Inflammatory macrophage treated with lipopolysaccharide for 4 hours (primary cell): ENCODE data around the gene SHISAL1.
"Not testable (repeated sequence)": the region's sequence is repeated elsewhere in the genome, so short reads cannot be mapped to it uniquely, and the experiment has no call there.

ENCODE experiments used
- DNase-seq: peaks from one replicate; pipeline ENCODE4 v3.0.0-alpha.2; 2020

Gene SHISAL1

DNA sequence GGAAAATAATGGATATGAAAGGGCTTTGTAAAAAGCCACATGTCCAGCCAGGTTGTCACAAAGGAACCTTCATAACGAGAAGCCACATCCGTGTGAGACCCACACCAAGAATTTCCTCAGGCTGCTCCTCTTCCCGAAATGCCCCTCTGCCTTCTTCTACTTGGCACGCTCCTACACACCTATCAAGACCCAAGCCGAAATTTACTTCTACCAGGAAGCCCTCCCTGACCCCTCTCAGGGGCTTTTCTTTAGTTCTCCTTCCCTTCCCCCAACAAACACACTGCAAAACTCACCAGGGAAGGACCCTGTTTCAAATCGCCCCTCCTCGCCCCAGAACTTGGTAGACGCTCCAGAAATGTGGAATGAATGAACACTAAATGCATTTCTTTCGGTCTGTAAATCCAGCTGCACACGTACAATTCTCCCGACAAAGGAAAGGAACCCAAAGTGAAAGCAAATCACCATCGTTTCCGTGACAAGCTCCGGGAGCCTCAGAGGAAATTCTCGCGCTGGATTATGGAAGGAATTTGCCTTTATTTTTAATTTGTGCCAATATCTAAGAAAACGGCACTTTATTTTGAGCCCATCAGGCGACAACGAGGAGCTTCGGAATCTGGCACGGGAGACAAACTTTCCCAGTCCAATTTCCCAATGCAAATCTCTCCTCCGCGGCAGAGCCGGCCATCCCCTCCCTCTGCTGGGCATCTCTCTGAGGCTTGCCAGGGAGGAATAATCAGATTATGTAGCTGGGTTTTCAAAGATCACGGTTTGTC lies 13.2 kb upstream of the SHISAL1 start:
- peak; percentile 28 for DNase-seq

DNA sequence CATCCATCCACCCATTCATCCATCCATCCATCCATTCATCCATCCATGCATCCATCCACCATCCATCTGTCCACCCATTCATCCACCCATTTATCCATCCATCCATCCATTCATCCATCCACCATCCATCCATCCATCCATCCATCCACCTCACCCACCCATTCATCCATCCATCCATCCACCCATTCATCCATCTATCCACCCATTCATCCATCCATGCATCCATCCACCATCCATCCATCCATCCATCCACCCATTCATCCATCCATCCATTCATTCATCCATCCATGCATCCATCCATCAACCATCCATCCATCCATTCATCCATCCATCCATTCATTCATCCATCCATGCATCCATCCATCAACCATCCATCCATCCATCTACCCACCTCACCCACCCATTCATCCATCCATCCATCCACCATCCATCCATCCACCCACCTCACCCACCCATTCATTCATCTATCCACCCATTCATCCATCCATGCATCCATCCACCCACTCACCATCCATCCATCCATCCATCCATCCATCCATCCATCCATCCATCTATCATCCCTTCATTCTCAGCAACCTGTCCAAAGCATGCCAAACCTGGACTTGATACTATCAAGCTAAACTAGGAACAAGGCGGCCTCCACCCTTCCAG lies 10.5 kb upstream of the SHISAL1 start:
- not testable (repeated sequence) for DNase-seq

DNA sequence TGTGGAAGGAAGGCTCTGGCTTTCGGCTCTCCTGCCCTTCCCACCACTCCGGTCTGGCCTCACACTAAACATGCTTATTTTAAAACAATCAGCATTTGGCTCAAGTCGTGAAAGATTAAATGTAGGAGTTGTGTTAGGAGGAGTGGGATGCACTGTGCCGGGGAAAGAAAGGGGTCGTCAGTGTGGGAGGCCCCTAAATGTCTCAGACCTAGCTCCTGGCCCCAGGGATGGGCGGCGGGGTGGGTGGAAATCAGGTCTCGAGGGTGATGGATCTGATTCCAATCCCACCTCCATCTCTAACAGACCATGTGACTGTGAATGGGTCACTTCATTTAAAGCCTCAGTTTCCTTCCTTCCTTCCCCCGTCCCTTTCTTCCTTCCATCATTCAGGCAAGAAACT lies 6.9 kb upstream of the SHISAL1 start:
- no peak for DNase-seq

GRCh38 chr22:44318751-44319150 lies 6.0 kb upstream of the SHISAL1 start:
- no peak for DNase-seq

GRCh38 chr22:44317886-44318637 lies 5.3 kb upstream of the SHISAL1 start:
- no peak for DNase-seq

DNA sequence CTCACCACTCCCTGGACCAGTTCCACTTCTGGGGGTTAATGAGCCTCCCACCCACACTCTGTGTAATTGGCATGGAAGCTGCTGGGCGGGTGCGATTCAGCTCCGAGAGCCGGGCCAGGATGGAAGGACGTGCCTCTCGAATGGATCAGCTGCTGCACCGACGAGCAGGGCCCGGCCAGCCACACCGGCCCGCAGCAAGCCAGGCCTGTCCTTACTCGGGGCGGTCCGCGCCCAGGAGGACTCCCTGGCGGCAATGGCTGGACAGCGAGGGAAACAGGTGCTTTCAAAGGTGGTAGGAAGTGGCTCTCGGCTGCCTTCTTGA lies 4.3 kb upstream of the SHISAL1 start:
- DNase-seq, result no peak

DNA sequence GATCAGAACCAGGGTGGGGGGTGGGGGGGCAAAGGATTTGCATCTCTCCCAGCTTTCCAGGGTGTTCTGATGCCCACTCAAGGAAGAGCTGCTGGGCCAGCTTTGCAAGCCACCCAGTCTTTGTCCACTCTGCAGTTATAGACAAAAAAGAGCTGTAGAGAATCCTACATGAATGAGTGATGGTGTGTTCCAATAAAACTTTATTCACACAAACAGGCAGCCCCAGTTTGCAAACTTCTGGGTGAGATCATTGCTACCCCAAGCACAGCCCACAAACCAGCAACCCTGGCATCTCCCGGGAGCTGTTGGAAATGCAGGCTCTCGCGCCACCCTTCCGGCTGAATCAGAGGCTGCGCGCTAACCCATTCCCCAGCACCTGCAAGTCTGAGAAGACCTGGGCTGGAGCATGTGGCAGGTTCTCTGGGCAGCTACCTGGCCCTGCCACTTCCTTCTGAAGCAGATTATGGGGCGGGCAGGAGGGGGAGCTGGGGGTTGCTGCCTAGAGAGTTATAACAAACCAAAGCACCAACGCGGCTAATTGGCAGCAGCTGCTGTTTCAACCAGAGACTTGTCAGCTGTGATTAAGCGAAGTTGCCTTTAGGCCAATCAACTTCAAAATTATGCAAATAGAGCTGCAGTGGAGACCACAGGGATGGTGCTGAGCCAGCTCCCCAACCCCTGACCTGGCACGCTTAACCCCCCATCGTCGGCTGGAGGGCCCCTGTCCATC lies 3.8 kb upstream of the SHISAL1 start:
- no peak for DNase-seq

DNA sequence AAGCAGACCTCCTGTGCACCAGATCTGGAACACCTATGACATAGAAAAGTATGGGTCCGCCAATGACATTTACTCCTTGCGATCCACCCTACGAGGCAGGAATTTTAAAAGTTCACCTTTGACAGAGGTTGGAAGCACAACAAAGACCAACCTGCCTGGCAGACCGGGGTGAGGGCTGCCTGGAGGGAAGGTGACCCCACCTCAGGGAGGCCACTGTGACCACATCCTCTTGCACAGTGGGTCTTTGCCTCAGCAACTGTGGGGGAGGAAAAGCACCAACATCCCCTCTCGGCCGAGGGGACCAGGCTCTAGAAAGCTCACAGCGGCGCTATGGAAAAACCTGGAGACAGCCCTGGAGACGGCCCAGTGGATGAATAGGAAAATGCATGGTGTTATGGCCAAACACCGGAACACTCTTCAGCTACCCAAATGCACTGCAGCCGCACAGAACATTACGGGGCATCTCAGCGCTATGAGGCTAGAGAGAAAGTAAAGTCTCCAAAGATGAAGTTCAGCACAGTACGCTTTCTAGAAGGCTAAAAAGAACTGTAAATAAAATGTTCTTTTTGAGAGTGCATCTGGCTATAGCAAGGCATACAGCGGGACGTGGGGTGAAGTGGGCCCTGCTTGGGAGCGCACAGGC lies 1.8 kb upstream of the SHISAL1 start:
- no peak for DNase-seq

DNA sequence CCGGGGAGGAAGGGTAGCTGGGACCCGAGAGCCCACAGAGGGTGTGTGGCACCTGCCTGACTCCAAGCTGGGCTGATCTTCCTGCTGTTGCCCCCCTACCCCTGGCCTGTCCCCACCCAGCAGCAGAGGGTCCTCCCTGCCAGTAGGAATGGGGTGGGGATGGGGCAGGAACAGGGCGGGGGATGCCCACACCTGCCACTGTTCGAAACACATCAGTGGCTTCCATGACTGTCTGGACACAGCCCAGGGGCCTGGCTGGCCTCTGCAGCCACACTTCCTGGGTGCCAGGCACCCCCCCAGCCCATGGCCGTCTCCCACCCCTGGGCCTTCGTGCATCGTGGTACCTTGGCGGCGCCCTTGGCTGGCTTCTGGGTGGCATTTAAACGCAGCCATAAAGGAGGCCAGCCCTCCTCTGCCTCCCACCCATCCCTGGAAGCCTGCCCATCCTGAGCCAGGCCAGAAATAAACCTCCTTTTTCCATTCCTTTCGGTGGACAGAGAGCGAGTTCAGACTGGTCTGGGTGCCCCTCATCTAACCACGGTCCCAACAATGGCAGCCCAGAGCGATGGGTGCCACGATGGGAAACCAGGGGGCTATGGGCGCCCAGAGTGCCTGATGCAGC lies 745 bp upstream of the SHISAL1 start:
- no peak for DNase-seq

DNA sequence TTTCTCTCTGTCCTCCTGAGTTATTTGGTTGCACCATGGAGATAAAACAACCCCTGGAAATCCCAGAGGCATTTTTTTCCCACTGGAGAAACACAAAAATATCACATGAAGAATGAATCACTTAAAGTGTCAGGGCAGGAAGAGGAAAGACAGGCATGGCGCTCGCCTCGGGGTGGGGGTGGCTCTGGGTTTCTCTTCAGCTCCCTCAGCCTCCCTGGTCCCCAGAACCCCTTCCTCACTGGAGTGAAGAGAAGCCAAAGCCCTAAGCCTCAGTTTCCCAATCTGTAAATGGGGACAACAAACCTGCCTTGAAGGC lies 938 bp downstream of the SHISAL1 start:
- peak; percentile 62 for DNase-seq

DNA sequence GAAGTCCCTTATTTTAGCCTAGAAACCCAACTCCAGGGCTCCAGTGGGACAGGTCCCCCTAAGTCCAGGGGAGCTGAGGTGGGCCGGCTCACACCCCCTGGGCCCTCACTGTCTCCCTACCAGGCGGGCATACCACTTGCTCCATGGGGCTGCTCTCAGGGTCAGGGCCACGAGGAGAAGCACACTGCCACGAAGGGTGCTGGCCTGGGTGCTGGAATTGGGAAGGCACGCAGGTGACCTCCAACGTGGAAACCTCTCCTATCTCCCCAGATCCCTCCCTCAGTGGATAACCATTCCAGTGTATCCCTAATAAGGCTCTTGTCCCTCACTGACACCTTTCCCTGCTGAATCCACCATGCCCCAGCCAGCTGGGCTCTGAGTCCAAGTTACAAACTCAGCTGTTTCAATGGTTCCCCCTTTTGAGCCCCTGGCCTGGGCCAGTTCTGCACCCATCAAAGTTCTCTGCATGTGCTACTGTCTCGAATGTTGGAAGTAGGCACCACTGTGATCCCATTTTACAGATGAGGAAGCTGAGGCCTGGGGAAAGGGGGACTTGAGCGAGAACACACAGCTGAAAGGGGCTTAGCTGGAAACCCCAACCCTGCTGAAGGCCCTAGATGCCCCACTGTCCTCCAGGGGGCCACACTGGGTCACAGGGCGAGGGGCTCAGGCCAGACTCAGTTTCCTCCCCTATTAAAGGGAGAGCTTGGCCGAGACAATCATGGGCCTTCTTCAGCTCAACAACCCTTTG lies 1.5 kb downstream of the SHISAL1 start:
- DNase-seq, result no peak

- no peak for DNase-seq
Observed at GRCh38 chr22:44309647-44310046, 3.1 kb downstream of the SHISAL1 start.

GRCh38 chr22:44309137-44309536 lies 3.6 kb downstream of the SHISAL1 start:
- peak; percentile 93 for DNase-seq

- no peak for DNase-seq
Observed at GRCh38 chr22:44307509-44308169, 5.1 kb downstream of the SHISAL1 start.

- DNase-seq, result no peak
Observed at GRCh38 chr22:44305888-44306287, 6.9 kb downstream of the SHISAL1 start.

DNA sequence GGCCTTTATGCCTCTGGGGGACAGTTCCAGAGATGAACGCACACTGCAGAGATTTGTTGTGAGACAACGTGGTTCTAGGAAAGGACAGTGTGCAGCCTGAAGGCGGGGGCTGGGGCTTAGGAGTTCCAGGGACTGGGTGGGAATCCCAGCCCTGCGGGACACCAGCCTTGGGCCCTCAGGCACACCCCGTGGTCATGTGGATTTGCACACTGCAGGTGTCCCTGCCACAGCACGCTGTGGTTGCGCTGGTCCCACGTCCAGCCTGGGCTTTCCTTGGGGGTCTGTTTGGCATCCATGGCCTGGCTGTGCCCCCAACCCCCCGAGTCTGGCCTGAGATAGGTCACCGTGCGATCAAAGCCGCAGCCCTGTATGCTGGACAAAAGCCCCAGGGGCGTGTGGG lies 7.3 kb downstream of the SHISAL1 start:
- DNase-seq, result no peak

- DNase-seq, result no peak
Observed at GRCh38 chr22:44304911-44305310, 7.8 kb downstream of the SHISAL1 start.

DNA sequence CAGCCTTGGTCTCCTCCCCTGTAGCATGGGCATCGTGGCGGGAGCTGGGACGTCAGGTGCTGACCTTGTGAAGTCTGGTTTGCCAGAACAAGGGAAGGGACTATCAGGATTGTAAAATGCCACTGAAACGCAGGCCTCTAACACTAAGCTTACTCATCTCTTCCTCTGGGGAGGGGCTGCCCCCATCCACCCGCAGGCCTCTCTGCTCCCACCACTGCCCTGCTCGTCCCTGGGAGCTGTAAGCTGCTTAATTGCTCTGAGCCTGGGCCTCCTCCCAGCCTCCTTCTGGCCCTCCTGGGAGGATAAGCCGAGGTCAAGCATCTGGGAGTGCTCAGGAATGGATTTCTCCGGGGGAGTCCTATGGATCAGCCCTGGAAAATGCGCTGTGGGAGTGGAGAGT lies 8.4 kb downstream of the SHISAL1 start:
- DNase-seq, result no peak

DNA sequence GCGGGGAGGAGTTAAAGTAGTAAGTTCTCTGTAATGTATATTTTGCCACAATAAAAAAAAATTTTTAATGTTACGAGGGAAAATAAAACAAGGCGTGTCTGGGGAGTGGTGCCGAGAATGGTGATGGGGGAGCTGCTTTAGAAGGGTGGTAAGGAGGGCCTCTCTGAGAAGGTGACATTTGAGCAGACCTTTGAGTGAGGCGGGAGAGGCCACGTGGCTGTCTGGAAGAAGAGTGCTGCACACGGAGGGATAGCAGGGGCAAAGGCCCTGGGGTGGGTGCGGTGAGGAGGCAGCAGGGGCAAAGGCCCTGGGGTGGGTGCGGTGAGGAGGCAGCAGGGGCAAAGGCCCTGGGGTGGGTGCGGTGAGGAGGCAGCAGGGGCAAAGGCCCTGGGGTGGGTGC lies 10.4 kb downstream of the SHISAL1 start:
- DNase-seq, result not testable (repeated sequence)

- DNase-seq, result no peak
Observed at GRCh38 chr22:44301039-44301438, 11.7 kb downstream of the SHISAL1 start.

GRCh38 chr22:44299124-44299523 lies 13.6 kb downstream of the SHISAL1 start:
- no peak for DNase-seq
